CD4-positive, alpha-beta T cell treated with Interleukin-12 subunit alpha and Interleukin-12 subunit beta, for 1 hour (primary cell): ENCODE data around the gene CRY1.

ENCODE experiments used
- DNase-seq: peaks from one replicate; pipeline ENCODE4 v3.0.0-alpha.2; 2020

CRY1 gene

DNA sequence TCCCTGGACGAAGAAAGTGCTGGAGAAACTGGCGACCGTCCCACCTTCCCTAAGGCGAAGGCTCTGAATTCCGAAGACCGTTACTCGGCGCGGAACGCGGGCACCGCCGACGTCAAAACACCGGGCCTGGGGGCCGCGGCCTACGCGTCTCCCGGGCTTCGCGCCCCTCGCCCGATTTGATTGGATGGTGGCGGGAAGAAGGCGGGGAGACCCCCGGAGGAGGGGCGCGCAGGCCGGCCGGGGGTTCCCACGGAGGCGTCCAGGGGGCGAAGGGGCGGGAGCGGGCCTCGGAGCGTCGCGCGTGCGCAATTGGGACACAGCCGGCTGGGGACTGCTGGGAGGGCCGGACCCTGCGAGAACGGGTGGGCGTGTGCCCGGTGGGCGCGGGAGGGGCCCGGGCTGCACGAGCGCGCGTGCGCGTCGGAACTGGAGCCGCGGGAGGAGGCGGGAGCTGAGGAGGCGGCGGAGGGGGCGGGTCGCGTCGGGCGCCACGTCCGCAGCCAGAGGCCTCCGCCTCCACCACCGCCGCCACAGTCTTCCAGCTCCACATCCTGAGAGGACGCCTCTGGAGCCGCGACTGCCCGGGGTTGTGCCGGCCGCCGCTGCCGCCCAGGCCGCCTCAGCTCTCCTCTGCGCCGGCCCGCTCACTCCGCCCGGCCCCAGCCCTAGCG, 137.8 kb downstream of the CRY1 start, which contains the start of gene TMEM263:
TMEM263 (plus strand) TSS at position 531 of the 671 bp plus-strand sequence. CDS start 11,210 bp downstream, outside the sequence.
- peak; percentile 96 for DNase-seq

DNA sequence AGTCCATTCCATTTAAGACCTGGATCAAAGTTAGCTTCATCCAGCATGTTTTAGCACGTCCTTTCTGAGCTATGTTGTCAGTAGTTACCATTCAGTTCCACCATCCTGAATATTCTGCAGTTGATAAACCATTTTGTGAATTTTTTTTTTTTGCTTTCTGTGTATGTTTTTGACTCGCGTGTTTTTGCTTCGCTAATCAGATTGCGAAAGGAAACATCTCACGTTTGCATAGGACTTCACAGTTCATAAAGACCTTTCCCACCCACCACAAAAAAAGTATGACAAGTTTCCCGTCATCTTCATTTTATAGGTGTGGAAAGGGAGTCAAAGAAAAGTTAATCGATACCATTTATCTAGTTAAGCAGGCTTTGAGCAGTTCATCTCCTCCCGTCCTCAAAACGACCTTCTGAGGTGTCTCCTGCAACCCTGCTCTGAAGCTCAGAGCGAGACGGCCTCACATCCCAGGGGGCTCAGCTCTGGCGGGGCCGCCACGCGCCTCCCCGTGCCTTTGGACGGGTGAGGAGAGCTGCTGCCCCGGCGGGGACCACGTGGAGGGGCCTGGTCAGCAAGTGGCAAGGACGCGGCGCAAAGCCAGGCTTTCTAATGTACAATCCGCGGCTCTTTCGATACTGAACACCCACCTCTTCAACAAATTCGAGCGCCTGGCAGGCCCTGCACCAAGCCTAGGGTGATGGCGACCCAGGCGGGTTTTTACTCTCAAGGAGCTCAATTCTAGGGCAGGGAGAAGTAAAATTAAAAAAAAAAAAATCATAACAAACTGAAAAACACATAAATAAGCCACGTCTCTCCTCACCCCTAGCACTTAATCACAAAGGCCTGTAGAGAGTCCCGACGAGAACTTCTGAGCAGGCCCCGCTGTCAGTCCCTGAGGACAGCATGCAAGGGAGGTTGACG, 138.6 kb downstream of the CRY1 start:
- DNase-seq = no peak

DNA sequence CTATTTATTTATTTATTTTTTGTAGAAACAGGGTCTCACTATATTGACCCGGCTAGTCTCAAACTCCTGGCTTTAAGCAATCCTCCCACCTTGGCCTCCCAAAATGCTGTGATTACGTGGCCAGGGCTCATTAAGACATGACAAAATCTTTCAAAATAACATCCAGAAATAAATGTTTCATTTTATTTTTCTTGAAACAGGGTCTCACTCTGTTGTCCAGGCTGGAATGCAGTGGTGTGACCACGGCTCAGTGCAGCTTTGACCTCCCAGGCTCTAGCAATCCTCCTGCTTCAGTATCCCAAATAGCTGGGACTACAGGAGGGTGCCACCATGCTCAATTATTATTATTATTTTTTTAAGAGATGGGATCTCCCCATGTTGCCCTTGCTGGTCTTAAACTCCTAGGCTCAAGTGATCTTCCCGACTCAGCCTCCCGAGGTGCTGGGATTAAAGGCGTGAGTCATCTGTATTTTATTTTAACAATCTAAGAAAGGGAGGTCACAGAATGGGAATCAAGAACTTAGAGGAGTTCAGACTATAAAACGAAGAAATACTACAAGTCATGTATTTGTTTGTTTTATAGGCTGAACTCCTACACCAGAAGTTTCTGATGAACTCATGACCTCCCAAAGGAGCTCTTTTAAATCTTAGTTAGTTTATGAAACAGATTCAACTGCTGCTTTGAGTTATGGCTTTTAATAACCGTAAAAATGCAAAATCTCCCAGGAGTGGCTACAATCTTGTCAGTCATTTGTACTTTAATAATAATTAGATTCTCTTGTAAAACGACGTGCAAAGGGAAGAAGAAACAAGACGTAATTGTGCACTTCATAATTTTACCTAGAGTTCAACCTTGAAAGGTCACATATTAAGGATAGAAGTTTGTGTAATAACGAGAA, 139.7 kb downstream of the CRY1 start:
- no peak for DNase-seq

DNA sequence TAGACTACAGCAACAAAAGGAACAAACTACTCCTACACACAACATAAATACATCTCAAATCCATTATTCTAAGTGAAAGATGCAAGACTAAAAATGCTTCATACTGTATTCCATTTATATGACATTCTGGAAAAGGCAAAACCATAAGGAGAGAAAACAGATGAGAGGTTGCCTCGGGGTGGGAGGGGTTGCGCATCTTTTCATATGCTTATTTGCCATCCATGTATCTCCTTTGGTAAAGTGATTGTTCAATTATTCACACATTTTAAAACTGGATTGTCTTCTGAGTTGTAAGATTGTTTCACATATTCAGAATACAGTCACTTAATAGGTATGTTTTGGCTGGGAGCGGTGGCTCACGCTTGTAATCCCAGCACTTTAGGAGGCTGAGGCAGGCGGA, 142.8 kb downstream of the CRY1 start:
- no peak for DNase-seq

DNA sequence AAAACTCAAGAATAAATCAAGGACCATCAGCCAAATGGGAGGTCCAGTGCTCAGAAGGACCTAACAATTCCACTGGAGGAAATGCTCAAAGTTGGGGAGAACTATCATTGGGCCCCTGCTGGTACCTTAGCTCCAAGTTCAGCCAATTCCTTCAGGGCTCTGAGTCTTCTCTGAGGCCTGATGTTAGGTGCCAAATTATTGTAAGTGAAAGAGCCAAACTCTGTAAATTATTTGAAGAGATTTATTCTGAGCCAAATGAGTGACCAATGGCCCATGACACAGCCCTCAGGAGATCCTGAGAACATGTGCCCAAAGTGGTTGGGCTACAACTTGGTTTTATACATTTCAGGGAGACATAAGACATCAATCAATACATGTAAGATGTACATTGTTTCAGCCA, 145.9 kb downstream of the CRY1 start:
- no peak for DNase-seq

DNA sequence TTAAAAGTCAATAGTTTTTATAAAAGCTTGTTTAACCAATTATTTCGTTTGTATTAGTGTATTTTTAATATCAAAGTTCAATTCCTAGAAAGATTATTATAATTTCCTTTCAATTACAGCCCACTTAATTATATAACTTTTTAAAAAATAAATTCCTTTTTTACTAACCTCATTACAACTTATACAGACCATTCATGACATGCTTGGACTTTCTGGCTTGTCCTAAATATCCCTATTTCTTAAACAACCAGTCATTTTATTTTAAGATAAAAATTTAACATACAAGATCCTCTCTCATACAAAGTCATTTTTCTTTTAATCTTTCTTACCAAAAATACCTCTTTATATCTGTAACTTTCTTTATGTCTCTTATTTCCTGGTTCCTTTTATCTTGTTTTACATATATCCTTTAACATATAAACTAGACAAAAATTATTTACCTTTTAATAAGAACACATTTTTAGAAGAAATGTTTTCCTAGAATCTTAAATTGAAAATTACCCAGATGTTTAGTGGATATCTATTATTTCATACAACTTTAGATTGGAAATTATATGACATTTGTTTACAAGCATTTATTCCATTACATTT, 148.0 kb downstream of the CRY1 start:
- no peak for DNase-seq

DNA sequence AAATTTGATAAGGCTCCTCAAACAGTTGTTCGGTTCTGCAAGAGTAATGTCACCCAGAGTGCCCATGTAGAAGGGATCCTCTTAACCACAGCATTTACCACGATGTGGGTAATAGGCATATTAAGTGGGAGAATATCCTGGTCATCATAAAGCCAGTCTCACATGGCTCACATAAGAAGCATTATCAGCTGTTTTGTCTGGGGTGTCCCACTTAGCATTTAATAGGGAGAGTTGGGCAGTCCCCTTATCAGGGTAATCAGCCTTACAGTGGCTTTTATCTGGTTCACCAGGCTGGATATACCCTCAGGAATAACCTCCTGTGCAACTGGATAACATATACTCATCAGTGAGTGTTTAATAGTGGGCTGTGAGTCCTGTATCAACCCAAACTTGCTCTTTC, 150.6 kb downstream of the CRY1 start:
- DNase-seq = no peak

DNA sequence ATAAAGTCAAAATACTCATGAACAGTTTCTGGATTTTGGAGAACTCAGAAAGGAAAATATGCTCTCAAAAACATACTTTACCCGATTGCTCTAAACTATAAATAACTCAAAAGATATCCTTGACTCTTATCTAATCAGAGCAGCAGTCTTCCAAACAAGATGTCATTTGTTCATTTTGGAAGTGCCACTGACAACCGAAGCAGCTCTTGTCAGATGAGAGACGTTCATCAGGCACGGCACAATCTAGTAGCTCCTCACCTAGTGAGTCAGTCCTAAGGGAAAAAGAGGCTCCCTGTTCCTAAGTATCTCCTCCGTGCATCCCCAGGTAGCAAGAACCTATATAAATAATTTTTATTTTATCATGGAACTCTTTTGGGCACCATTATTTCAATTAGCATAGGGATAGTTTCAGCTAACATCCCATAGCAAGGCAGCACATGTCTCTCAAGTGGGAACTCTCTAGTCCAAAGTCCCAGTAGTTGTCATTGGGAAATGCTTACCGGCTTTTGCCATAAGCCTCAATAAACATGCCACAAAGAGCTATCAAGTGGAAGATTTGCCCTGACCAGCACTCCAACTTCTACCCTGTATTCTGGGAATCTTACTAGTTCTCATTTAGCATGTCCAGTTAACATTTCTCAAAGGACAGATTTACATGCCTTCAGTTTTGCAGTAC, 151.7 kb downstream of the CRY1 start:
- DNase-seq = no peak
